HPDE6-E6E7 (cell line): Measurements from ENCODE around the gene MAP7.
"Not testable (repeated sequence)": the region's sequence is repeated elsewhere in the genome, so short reads cannot be mapped to it uniquely, and the experiment has no call there.

Source experiments
- DNase-seq: peaks from one replicate; pipeline ENCODE4 v3.0.0; 2011; ENCODE audit warnings: missing footprints; ENCODE audit errors: extremely low spot score

The MAP7 gene

DNA sequence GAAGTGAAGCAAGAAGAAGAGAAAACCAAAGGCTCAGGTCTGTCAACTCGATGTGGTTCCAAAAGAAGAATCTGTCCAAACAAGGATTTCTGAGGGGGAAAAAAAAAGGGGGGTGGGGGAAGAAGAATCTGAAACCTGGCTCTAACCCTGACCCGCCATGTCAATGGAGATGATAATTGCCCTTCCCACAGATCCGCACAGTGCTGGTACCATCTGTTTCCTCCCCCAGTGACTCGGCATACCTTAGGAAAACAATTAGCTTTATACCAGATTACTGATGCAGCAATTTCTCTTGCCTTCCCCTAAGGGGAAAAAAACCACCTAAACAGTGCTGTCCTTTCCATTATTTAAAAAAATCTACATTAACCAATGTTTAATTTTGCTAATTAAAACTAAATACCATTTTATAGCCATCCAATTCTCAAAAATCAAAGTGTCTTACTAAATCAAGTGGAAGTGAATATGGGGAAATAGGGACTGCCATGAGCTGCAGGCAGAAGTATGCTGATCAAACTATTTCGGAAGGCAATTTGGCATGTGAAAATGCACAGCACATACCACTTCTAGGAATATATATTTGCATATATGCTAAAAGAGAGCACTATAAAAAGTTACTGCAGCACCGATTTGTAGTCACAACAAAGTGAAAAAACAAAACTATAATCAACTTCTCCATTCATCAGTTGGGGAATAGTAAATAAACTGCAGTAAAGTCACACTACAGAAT is 46.8 kb downstream of the MAP7 start:
- DNase-seq: no peak

DNA sequence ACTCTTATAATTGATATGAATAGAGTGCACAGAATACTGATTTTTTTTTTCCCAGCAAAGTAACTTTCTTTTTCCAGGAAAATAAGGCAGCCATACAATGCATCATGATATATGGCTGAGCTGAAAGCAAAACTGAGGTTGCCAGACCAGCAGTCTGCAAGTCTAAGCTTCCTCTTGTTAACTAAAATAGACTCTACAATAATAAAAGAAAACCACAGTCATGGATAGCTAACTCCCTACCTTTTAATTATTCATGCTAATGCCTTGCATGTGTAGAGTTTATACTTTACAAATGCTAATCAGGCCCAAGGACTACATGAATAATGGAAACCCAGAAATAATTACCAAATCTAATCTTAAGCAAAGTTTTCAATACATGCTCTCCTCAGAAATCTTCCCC is 47.4 kb downstream of the MAP7 start:
- no peak for DNase-seq

- no peak for DNase-seq
Observed at GRCh38 chr6:136501514-136501913, 48.7 kb downstream of the MAP7 start.

GRCh38 chr6:136501096-136501495 is 49.1 kb downstream of the MAP7 start:
- no peak for DNase-seq

- no peak for DNase-seq
Observed at GRCh38 chr6:136500414-136500813, 49.8 kb downstream of the MAP7 start.

GRCh38 chr6:136499370-136499769 is 50.9 kb downstream of the MAP7 start:
- no peak for DNase-seq

- not testable (repeated sequence) for DNase-seq
Observed at GRCh38 chr6:136496449-136496848, 53.8 kb downstream of the MAP7 start.

DNA sequence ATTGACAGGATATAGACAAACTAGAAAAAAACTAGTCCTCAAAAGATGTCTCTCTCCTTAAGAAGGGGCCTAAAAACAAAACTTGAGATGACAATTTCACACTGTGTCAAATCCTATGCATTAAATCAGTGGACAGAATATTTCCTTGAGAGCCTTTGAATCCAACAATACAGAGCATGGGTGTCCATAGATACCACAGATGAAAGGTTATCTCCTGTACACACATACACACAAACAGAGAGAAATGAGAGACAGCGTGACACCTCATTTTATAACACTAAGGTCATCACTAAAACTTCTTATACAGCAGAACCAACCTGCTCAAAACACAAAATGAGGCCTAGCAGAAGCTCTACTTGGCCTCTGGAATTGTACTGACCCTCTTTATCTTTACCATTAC is 55.5 kb downstream of the MAP7 start:
- no peak for DNase-seq

DNA sequence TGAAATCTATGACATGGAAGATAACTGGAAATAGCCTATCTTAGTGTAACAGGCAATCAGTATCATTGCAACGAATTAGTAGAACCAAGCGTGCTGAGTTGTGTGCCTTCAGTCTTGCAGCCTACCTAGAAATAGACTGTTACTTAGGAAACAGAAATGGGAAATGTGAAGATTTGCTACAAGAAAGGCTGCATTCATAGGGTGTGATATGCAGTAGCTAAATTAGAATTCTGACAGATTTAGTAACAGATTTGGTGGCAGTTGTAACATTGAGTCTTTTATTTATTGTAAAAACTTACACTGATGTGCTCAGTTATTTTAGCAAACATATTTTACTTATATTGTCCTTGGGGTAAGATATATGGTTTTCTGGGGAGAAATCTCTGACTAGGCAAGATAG is 56.2 kb downstream of the MAP7 start:
- no peak for DNase-seq

- no peak for DNase-seq
Observed at GRCh38 chr6:136492409-136492808, 57.8 kb downstream of the MAP7 start.

GRCh38 chr6:136491754-136492153 is 58.5 kb downstream of the MAP7 start:
- DNase-seq: no peak

- no peak for DNase-seq
Observed at GRCh38 chr6:136491251-136491650, 59.0 kb downstream of the MAP7 start.

- DNase-seq: not testable (repeated sequence)
Observed at GRCh38 chr6:136489689-136490033, 60.6 kb downstream of the MAP7 start.

- no peak for DNase-seq
Observed at GRCh38 chr6:136487759-136488425, 62.3 kb downstream of the MAP7 start.

DNA sequence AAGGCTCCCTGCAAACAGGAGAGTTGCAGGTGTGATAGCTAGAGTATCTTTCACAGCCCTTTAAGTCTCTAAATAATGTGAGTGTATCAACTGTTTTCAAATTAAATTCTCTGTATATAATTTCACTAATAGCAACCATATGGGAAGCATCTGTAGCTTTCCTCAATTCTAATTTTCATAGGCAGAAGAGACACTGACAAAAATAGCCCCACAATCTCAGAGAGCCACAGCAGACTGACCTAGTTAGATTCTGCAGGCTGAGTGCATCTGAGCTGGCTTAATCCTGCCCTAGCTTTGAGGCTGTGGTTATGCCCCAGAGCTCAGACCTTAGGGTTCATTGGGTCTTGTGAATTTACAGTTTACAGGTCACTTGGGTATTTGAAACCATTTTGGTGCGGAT is 63.9 kb downstream of the MAP7 start:
- no peak for DNase-seq

DNA sequence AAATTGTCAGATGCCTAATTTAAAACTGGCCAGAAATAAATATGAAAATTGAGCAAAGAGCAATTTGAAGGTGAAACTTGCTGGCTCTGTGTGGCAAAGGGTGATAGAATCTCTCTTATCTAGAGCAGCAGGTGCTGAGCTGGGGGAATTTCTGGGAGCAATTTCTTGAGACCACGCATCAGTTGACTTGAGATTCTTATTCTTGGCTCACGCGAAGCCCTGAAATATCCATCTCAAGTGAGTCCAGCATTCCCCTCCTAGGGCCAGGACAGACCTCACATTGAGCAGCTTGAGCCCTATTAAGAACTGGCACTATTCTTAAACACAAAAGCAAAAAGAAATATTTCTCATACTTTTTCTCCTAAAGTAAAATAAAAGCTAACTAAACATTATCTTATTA is 66.3 kb downstream of the MAP7 start:
- DNase-seq: no peak

- not testable (repeated sequence) for DNase-seq
Observed at GRCh38 chr6:136483005-136483404, 67.2 kb downstream of the MAP7 start.

GRCh38 chr6:136477548-136477947 is 72.7 kb downstream of the MAP7 start:
- DNase-seq: no peak

- DNase-seq: no peak
Observed at GRCh38 chr6:136475686-136476085, 74.5 kb downstream of the MAP7 start.

DNA sequence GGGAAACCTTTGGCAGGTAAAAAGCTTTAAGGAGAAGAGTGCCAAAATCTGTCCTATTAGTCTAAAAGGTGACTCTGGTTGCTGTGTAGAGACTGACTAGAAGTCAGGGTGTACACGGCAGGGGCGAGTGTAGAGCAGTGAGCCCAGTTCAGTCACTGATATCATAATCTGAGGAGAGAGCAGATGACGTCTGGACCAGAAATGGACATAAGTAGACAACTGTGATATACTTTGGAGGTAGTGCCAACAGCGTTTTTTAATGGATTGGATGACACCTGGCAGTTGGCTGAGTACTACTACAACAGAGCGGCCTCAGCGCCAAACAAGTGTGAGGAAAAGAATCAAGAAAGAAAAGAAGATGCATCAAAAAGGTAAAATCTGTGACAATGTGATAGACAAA is 76.0 kb downstream of the MAP7 start:
- no peak for DNase-seq

GRCh38 chr6:136471922-136472321 is 78.3 kb downstream of the MAP7 start:
- DNase-seq: no peak

DNA sequence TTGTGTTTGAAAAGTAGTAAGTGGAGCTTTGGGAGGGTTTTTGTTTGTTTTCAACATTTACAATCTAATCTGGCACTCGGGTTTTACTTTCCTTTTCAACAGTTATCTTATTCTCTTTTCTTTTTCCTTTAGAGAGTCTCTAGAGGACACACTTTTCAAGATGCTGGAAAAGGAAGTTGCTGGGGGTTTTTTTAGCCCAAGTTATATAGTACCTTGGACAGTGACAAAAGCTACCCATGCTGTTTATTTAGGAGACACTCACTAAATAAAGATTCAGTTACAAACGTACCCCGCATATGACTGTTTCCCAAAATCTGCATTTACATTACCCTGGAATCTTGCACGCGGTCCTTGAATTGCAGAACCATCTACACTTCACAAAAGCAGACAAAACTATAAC is 78.8 kb downstream of the MAP7 start:
- DNase-seq: no peak

GRCh38 chr6:136470044-136470443 is 80.2 kb downstream of the MAP7 start:
- no peak for DNase-seq

GRCh38 chr6:136469154-136469553 is 81.1 kb downstream of the MAP7 start:
- no peak for DNase-seq
